ENCODE measurements around the gene OCSTAMP.

DNA sequence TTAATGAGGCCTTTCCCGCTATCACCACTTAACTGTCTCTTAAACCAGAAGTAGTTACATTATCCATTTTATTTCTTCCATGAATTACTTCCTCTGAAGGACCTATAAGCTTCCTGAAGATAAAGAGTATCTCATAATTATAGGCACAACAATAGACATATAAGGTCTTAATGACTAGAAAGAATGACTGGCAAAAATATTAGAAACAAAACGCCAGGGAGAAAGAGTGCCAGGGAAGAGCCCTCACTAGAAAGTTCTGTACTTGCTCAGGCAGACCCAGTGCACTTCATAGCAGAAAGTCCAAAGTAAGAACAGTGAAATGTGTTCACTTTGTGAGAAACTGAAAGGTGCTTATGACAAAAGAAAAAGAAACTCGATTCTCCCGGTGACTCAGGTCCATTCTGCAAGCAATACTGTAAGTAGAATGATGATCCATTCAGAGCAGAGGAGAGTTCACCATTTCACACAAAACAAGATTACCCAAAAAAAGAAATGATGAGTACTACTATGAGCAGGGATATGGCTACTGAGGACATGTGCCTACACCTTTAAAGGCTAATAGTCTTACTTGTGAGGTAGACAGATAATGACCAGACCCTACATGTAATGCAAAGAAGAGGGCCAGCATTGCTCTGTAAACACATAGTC lies 42.6 kb downstream of the OCSTAMP start:
- TF ChIP-seq, protein P1, sequence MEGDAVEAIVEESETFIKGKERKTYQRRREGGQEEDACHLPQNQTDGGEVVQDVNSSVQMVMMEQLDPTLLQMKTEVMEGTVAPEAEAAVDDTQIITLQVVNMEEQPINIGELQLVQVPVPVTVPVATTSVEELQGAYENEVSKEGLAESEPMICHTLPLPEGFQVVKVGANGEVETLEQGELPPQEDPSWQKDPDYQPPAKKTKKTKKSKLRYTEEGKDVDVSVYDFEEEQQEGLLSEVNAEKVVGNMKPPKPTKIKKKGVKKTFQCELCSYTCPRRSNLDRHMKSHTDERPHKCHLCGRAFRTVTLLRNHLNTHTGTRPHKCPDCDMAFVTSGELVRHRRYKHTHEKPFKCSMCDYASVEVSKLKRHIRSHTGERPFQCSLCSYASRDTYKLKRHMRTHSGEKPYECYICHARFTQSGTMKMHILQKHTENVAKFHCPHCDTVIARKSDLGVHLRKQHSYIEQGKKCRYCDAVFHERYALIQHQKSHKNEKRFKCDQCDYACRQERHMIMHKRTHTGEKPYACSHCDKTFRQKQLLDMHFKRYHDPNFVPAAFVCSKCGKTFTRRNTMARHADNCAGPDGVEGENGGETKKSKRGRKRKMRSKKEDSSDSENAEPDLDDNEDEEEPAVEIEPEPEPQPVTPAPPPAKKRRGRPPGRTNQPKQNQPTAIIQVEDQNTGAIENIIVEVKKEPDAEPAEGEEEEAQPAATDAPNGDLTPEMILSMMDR (IDR thresholded peaks at IDR 0.05) = no peak
- TF ChIP-seq POLR2A (IDR thresholded peaks at IDR 0.05) = no peak

All from body of pancreas (tissue), 4 donors.